Fibroblast of the aortic adventitia (primary cell): Measurements from ENCODE around the gene GABRG3. TPM values are rescaled to one million over a fixed set of nuclear protein-coding genes. Genes with fewer than 3 reads are reported as not detected.

Experiments
- DNase-seq: peaks from one replicate; pipeline ENCODE4 v3.0.0-alpha.2; 2010; ENCODE audit warnings: low read depth
- H3K4me3 ChIP-seq: 2 replicates; pipeline ENCODE4 v1.5.1; 2011; ENCODE audit warnings: low read depth, mild to moderate bottlenecking, control low read depth, low read length, moderate library complexity
- total RNA-seq: library from RNA; depleted of rRNA; stranded (reverse); fragments of >200 nt; gene quantifications from 2 replicates; pipeline ENCODE4 v1.2.3, GENCODE V29; 2012; ENCODE audit warnings: low replicate concordance
- TF ChIP-seq, protein P1 (sequence below): IDR thresholded peaks from 2 replicates; pipeline ENCODE4 v1.5.1; 2011; ENCODE audit warnings: mild to moderate bottlenecking, low read length, control low read depth, inconsistent platforms; ENCODE audit not compliant: insufficient read depth

GABRG3 gene
- total RNA-seq, 1 donor: not detected

DNA sequence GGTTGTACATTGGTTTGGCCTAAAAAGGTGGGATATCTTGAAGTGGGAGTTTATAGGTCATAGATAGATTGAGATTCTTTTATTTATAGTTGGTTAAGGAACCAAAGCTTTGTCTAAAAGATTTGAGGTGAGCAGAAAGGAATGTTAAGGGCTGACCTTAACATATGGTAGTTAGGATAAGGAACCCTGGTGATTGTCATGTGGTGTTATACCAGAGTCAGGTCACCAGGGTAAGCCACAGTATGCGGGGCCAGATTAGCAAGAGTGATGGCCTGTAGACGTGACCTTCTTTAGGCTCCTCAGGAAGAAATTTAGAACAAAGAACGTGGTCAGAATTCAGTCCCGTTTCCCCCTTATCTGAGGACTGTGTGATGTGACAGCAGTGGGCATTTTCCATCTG is 249.2 kb downstream of the GABRG3 start:
- TF ChIP-seq, protein P1, sequence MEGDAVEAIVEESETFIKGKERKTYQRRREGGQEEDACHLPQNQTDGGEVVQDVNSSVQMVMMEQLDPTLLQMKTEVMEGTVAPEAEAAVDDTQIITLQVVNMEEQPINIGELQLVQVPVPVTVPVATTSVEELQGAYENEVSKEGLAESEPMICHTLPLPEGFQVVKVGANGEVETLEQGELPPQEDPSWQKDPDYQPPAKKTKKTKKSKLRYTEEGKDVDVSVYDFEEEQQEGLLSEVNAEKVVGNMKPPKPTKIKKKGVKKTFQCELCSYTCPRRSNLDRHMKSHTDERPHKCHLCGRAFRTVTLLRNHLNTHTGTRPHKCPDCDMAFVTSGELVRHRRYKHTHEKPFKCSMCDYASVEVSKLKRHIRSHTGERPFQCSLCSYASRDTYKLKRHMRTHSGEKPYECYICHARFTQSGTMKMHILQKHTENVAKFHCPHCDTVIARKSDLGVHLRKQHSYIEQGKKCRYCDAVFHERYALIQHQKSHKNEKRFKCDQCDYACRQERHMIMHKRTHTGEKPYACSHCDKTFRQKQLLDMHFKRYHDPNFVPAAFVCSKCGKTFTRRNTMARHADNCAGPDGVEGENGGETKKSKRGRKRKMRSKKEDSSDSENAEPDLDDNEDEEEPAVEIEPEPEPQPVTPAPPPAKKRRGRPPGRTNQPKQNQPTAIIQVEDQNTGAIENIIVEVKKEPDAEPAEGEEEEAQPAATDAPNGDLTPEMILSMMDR: no peak
- H3K4me3 ChIP-seq: no peak overlapping the region
- no peak for DNase-seq

DNA sequence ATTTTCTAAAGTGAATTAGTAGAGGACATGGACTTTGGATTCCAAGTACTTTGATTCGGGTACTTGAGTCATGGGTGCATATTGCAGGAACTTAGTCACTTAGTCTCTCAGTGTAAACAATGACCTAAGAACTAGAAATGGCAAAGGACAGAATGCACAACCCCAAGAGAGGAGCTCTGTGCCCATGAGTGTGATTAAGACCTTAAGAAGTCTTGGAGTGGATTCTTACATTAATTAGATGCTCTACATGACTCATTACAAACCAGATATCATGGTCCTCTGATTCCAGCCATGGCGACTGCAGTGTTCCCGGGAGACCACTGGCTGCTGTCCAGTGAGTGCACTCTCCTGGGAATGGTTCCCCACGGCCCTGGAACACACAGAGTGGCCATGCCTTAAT is 251.5 kb downstream of the GABRG3 start:
- DNase-seq: peak; percentile 27
- H3K4me3 ChIP-seq: no peak overlapping the region
- TF ChIP-seq, protein P1: no peak

DNA sequence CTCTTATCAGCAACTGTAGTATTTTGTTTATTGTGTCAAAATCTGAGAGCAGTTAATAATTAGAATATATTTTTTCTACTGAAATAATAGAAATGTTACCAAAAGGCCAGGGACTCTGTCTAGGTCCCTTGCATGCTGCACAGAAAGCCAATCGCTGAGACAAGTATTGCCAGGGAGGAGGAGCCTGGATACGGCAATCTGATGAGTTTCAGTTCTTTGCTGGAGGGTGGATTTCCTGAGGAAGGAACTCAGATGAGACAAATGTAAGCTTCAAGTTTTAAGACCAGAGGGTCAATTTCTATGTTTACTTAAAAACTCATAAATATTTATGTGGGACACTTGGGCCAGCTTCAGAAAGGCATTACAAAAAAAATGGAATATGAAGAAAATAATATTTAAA is 252.2 kb downstream of the GABRG3 start:
- DNase-seq: no peak
- no peak overlapping the region for H3K4me3 ChIP-seq
- TF ChIP-seq, protein P1: no peak

DNA sequence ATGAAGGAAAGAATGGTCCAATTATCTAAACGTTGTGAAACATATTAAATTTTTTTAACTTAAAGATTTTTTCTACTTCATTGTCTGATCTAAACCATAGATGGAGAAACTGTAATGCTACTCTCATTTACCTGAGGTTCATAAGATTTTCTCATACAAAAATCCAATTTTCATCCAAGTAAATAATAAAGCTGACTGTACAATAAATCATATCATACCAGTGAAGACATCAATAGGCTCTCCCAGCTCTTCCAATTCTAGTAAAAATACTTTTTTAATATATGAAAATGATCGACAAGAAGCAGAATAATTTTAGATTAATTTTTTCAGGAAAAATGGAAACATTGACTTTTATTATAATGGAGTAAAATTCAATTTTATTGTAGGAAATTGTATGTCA is 260.8 kb downstream of the GABRG3 start:
- no peak for DNase-seq
- H3K4me3 ChIP-seq: no peak overlapping the region
- TF ChIP-seq, protein P1: no peak

DNA sequence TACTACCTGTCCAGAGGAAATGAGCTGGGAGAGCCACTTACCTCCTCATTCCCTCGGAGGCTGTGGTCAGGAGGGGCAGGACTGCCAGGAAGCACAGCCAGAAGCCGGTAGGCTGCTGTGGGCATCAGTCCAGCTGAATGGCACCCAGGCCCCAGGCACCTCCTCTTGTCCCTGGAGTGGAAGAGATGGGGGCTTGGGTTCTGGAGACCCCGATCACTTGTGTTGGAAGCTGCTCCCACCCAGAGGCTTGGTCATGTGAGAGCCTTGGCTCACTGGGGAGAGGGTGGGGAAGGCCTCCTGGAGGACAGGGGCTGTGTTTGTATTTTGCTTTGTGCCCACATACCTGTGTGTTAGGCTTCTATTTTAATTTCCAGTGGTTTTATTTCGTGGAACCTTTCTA is 261.9 kb downstream of the GABRG3 start:
- TF ChIP-seq, protein P1: no peak
- DNase-seq: no peak
- H3K4me3 ChIP-seq: no peak overlapping the region

DNA sequence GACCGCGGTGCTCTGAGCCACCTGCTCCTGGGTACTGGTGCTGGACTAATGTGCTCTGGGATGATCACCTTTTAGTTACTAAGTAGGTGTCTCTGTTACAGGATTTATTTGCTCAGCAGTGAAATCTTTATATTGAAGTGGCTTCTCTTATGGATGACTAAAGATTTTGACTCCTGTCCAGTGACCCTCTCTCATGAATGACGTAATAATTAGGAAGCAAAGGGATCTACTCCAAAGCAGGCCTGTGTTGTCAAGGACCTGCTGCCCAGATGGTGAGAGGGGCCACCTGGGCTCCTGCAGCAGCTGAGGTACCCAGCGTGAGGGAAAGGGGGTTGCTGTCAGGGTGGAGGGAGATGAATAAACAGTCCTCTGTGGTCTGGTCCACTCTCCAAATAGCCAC is 263.6 kb downstream of the GABRG3 start:
- no peak for DNase-seq
- TF ChIP-seq, protein P1: no peak
- no peak overlapping the region for H3K4me3 ChIP-seq

DNA sequence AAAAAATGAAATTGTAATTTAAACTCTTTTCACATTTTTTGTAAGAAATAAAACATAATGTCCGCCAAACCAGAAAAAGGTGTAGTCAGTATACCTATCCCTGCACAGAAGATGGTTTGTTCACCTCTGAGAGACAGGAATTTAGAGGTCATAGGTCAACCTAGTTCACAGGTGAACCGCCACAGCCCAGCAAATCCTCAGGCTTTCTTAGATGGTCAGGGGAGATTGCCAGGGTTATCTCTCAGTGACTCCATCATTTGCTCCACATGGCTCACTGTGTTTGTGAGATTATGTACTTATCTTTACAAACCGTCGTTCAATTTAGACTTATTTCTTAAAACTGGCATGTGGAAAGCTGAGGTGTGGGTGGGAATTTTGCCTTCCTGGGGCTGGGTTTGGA is 264.2 kb downstream of the GABRG3 start:
- DNase-seq: no peak
- no peak overlapping the region for H3K4me3 ChIP-seq
- TF ChIP-seq, protein P1: no peak
